Measurements from ENCODE around the gene SLC66A1.

The SLC66A1 gene

DNA sequence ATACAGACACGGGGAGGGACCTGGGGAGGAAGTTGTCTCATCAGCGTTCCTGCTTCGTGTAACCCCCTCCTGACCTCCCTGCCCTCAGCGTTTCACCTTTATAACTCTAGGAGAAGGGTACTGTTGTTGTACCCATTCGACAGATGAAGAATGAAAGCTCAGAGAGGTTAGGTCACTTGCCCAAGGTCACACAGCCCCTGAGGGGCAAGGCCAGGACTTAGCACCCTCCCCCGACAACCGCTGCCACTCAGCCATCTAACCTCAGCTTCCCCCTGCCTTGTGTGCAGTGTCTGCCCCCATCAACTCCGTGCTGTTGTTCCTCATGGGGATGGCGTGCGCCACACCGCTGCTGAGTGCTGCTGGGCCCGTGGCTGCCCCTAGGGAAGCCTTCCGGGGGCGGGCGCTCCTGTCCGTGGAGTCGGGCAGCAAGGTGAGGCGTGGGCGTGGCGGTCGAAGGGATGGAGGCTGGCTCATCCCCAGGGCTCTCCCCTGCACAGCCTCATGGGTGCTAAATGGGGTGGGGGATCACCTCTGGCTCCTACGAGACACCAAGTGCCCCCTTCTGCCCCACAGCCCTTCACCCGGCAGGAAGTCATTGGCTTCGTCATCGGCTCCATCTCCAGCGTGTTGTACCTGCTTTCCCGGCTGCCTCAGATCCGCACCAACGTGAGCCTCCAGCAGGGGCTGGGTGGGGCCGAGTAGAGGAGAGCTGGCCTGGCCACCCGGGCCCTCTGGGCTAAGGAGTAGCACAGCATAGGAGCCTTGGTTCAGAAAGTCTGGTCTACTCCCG is 14.0 kb downstream of the SLC66A1 start:
- H3K4me3 ChIP-seq (ENCODE audit: low read length) = no peak overlapping the region
- no peak for TF ChIP-seq ZNF274 (IDR thresholded peaks at IDR 0.05; ENCODE audit: low read depth, low read length)

DNA sequence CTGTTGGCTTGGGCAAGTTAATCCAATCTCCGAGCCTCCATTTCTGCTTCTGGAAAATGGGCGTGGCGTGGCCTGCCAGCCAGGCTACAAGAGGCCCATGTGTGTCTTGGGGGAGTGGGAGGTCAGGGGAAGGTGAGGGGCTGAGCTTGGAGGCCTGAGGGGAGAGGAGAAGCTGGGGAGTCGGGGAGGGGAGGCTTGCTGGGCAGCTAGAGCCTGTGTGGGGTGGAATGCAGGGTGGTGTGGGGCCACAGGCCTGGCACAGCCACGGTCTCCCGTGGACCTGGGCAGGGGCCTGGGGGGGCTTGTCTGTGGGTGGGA is 14.6 kb downstream of the SLC66A1 start:
- TF ChIP-seq ZNF274 (IDR thresholded peaks at IDR 0.05; ENCODE audit: low read depth, low read length) = no peak
- H3K4me3 ChIP-seq (ENCODE audit: low read length) = no peak overlapping the region

GRCh38 chr1:19327301-19327700 is 15.2 kb downstream of the SLC66A1 start:
- TF ChIP-seq ZNF274 (IDR thresholded peaks at IDR 0.05; ENCODE audit: low read depth, low read length) = no peak
- no peak overlapping the region for H3K4me3 ChIP-seq (ENCODE audit: low read length)

DNA sequence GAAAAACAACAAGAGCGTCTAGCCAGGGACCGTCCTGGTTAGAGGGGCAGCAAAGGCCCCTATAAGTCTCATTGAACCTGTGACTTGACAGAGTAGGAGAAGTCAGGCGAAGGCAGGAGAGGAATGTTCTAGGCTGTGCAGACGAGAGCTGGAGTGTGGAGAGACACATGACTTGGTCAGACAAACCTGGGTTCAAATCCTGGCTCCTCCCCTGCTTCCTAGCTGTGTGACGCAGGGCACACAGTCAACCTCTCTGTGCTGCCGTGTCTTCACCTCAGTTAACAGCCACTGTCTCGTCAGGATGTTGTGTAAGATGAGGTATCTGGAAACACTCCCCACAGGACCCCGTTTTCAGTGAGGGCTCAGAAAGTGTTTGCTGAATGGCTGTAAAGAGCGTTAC is 15.6 kb downstream of the SLC66A1 start:
- no peak overlapping the region for H3K4me3 ChIP-seq (ENCODE audit: low read length)
- TF ChIP-seq ZNF274 (IDR thresholded peaks at IDR 0.05; ENCODE audit: low read depth, low read length) = no peak

- no peak for TF ChIP-seq ZNF274 (IDR thresholded peaks at IDR 0.05; ENCODE audit: low read depth, low read length)
Measured at GRCh38 chr1:19328486-19328885, 16.4 kb downstream of the SLC66A1 start.

DNA sequence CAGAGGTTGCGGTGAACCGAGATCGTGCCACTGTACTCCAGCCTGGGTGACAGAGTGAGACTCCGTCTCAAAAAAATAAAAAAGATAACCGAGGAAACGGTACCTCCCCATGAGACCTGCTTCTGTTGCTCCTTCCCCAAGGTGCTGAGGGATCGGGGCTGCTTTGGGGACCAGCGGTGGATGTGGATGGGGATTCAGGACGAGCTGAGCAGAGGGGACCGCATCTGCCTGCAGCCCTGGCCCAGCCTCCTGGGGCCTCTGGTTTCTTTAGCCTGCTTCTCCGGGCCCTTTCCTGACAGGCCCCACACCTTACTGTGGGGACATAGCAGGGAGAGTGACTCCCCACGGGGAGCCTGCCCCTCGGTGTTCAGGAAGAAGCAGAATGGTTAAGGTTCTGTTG is 17.1 kb downstream of the SLC66A1 start:
- no peak for TF ChIP-seq ZNF274 (IDR thresholded peaks at IDR 0.05; ENCODE audit: low read depth, low read length)
- no peak overlapping the region for H3K4me3 ChIP-seq (ENCODE audit: low read length)

More at GRCh38 chr1:19328486-19328885, 16.4 kb downstream of the SLC66A1 start:
- no peak overlapping the region for H3K4me3 ChIP-seq (ENCODE audit: low read length)

DNA sequence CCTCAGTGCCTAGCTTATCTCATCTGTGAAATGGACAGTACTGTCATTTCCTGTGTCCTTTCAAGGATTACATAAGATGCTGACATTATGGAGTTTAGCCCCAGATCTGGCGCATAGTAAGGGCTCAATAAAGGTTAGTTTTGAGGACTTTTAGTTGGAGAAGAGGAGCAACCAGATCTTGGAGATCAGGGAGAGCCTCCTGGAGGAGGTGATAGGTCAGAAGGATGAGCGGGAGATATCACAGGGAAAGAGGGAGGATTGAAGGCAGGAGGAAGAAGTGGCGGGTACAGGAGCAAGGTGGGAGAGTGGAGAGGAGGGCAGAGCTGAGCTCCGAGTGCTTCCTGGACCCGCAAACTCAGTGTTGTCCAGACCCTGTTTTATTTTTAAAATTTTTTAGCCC is 17.5 kb downstream of the SLC66A1 start:
- no peak for TF ChIP-seq ZNF274 (IDR thresholded peaks at IDR 0.05; ENCODE audit: low read depth, low read length)

GRCh38 chr1:19330449-19331135 is 18.5 kb downstream of the SLC66A1 start:
- H3K4me3 ChIP-seq (ENCODE audit: low read length) = no peak overlapping the region
- TF ChIP-seq ZNF274 (IDR thresholded peaks at IDR 0.05; ENCODE audit: low read depth, low read length) = no peak

More for the DNA sequence above, 17.5 kb downstream of the SLC66A1 start:
- no peak overlapping the region for H3K4me3 ChIP-seq (ENCODE audit: low read length)

DNA sequence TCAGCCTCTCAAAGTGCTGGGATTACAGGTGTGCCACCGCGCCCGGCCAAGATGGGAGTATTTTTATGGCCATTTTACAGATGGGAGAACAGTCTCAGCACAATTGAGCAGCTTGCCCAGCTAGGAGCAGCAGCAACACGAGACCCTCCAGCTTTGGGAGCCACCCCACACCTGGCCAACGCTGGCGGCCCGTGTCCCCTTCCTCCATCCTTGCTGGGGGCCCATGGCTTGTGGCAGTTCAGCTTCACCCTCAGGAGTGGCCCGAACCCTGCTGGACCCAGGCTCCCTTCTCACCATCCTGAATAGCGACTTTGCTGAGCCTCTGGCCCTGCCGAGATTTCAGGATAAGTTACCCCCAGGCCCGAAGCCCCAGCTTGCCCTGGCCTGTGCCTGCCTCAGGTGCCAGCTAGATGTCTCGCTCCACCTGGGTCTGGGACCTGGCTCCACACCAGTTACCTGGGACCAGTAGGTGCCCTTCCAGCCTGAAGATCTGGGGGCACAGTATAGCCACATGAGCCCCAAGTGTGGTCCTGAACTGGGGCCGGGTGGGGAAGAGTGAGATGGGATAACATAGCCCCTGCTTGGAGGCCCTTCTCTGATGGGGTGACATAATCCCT is 19.2 kb downstream of the SLC66A1 start:
- no peak overlapping the region for H3K4me3 ChIP-seq (ENCODE audit: low read length)
- TF ChIP-seq ZNF274 (IDR thresholded peaks at IDR 0.05; ENCODE audit: low read depth, low read length) = no peak

DNA sequence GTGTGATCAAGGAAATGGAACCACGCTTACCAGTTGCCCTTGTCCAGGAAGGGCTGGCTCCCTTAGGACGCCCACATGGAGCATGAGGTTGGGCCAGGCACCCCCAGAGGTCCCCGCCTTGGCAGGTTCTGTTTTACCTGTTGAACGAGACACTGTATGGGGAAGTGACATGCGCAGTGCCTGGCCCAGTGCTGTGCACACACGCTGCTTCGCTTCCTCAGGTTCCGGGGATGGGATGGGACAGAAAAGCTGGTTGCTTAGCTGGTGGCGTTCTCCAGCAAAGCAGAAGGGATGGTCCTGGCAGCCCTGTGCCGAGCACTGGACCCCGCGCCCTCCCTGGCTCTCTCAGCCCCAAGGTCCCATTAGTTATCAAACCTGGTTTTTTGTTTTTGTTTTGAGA is 20.7 kb downstream of the SLC66A1 start:
- no peak for TF ChIP-seq ZNF274 (IDR thresholded peaks at IDR 0.05; ENCODE audit: low read depth, low read length)
- no peak overlapping the region for H3K4me3 ChIP-seq (ENCODE audit: low read length)

DNA sequence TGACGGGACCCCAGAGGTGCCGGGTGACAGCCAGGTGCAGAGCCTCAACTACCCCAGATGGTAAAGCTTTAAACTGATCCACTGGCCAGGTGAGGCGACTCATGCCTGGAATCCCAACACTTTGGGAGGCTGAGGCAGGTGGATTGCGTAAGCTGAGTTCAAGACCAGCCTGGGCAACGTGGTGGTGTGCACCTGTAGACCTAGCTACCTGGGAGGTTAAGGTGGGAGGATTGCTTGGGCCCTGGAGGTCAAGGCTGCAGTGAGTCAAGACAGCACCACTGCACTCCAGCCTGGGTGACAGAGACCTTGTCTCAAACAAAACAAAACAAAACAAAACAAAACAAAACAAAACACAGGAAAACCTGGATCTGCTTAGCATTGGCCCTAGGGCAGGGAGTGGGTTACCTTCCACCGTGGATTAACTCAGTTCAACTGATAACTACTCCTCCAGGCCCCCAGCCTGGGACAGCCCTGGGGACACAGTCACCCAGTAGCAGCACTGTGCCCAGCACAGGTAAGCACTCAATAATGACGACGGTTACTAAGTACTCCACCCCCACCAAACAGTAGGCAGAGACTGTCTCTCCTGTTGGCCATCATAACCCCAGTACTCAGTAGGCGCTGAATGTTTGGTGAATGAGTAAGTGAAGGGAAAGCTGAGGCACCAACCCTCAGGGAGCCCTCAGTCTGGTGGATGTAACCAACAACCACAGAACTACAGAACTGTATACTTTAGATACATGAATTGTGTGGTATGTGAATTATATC is 21.6 kb downstream of the SLC66A1 start:
- no peak for TF ChIP-seq ZNF274 (IDR thresholded peaks at IDR 0.05; ENCODE audit: low read depth, low read length)

GRCh38 chr1:19336543-19336942 is 24.4 kb downstream of the SLC66A1 start:
- no peak for TF ChIP-seq ZNF274 (IDR thresholded peaks at IDR 0.05; ENCODE audit: low read depth, low read length)
- no peak overlapping the region for H3K4me3 ChIP-seq (ENCODE audit: low read length)

More for the DNA sequence above, 21.6 kb downstream of the SLC66A1 start:
- no peak overlapping the region for H3K4me3 ChIP-seq (ENCODE audit: low read length)

- TF ChIP-seq ZNF274 (IDR thresholded peaks at IDR 0.05; ENCODE audit: low read depth, low read length) = no peak
- H3K4me3 ChIP-seq (ENCODE audit: low read length) = no peak overlapping the region
Measured at GRCh38 chr1:19337289-19337688, 25.2 kb downstream of the SLC66A1 start.

DNA sequence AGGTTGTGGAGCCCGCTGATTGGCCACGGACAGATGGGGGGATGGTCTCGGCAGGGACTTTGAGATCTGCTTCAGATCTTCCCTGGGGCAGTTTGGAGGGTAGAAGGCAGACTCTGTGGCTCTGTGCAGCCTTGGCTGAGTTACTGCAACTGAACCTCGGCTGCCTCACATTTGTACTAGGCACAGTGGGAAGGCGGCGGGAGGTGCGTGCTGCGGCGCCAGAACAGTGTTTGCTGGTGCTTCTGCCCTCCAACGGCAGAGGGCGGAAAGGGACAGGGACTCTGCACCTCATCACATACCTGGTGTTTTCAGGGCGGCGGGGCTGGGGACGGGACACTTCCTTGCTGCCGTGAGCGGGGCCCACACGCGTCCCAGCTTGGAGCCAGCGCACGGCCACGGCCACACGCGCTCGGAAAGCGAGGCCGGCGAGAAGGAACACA is 26.2 kb downstream of the SLC66A1 start:
- TF ChIP-seq ZNF274 (IDR thresholded peaks at IDR 0.05; ENCODE audit: low read depth, low read length) = no peak
- H3K4me3 ChIP-seq (ENCODE audit: low read length) = no peak overlapping the region
